Common myeloid progenitor, CD34-positive (primary cell): Measurements from ENCODE around the gene IFT88.

Experiments used
- CTCF ChIA-PET: fragments of 350-600 bp; sonication (Branson Sonifier 250); formaldehyde crosslinking; loops from one replicate; lab custom pipeline; 2021; ENCODE audit warnings: antibody characterized with exemption; lab: Charles Lee
- POLR2A ChIA-PET: fragments of 350-600 bp; sonication (Branson Sonifier 250); formaldehyde crosslinking; loops from one replicate; lab custom pipeline; 2021; ENCODE audit warnings: antibody characterized with exemption; lab: Charles Lee
- DNase-seq, 3 donors: peaks; one replicate each; pipeline versions ENCODE4 v3.0.0 to v3.0.0-alpha.2; 2013
- H3K27ac ChIP-seq, 2 experiments: 1 replicate in 1 of 2; 2 replicates in 1 of 2; pipeline ENCODE4 v1.7.0; 2013; ENCODE audit warnings: inconsistent platforms in 2 of 2, low read length in 2 of 2, mild to moderate bottlenecking in 2 of 2, low read depth in 1 of 2, moderate library complexity in 1 of 2; ENCODE audit not compliant: severe bottlenecking in 2 of 2, insufficient read depth in 1 of 2, poor library complexity in 1 of 2
- H3K27me3 ChIP-seq, 5 experiments: replicated peaks in 2 of 5; 1 replicate in 3 of 5; 2 replicates in 2 of 5; pipeline versions ENCODE4 v1.6.1 to v1.7.0; 2013; ENCODE audit warnings: low read length in 4 of 5, mild to moderate bottlenecking in 2 of 5, moderate library complexity in 2 of 5, inconsistent platforms in 1 of 5; ENCODE audit not compliant: insufficient read depth in 5 of 5, control insufficient read depth in 4 of 5
- H3K36me3 ChIP-seq, 4 experiments: 1 replicate in 2 of 4; 2 replicates in 2 of 4; pipeline versions ENCODE4 v1.6.1 to v1.7.0; 2013; ENCODE audit warnings: low read length in 3 of 4, control low read depth in 1 of 4, mild to moderate bottlenecking in 1 of 4; ENCODE audit not compliant: control insufficient read depth in 4 of 4, insufficient read depth in 4 of 4
- H3K4me1 ChIP-seq, 4 experiments: 1 replicate in 3 of 4; 2 replicates in 1 of 4; pipeline versions ENCODE4 v1.6.1 to v1.7.1; 2013; ENCODE audit warnings: low read length in 3 of 4, mild to moderate bottlenecking in 3 of 4, control low read depth in 1 of 4, inconsistent platforms in 1 of 4, moderate library complexity in 1 of 4; ENCODE audit not compliant: control insufficient read depth in 4 of 4, insufficient read depth in 4 of 4; ENCODE audit errors: control extremely low read depth in 1 of 4
- H3K4me3 ChIP-seq, 7 experiments: 1 replicate in 4 of 7; 2 replicates in 3 of 7; pipeline versions ENCODE4 v1.5.1 to v1.7.0; 2013; ENCODE audit warnings: mild to moderate bottlenecking in 7 of 7, low read length in 6 of 7, moderate library complexity in 6 of 7, inconsistent platforms in 2 of 7, low read depth in 2 of 7, control low read depth in 1 of 7; ENCODE audit not compliant: insufficient read depth in 4 of 7, control insufficient read depth in 1 of 7; ENCODE audit errors: extremely low read depth in 1 of 7
- H3K9me3 ChIP-seq, 5 experiments: 1 replicate in 4 of 5; 2 replicates in 1 of 5; pipeline versions ENCODE4 v1.6.1 to v1.7.1; 2013; ENCODE audit warnings: low read length in 4 of 5, mild to moderate bottlenecking in 2 of 5, inconsistent platforms in 1 of 5, low read depth in 1 of 5, moderate library complexity in 1 of 5; ENCODE audit not compliant: control insufficient read depth in 4 of 5, insufficient read depth in 2 of 5; ENCODE audit errors: control extremely low read depth in 1 of 5
- WGBS: methylation state at CpG from one replicate; pipeline ENCODE4 v1.1.5; 2013; ENCODE audit not compliant: insufficient coverage; 5-methylcytosine and 5-hydroxymethylcytosine counted together

The IFT88 gene

GRCh38 chr13:20689291-20689690 lies 122.3 kb downstream of the IFT88 start:
- no peaks in the 10 kb centered on the region for H3K4me1 ChIP-seq
- peaks cover 0 to 2% (median 0%) of the 10 kb centered on the region in 4 experiments for H3K36me3 ChIP-seq
- H3K27ac ChIP-seq = no peak overlapping the region
- H3K9me3 ChIP-seq = no peaks in the 10 kb centered on the region
- POLR2A ChIA-PET = no interaction called here
- DNase-seq = no peak
- no peaks in the 10 kb centered on the region for H3K27me3 ChIP-seq
- CTCF ChIA-PET = interaction anchor here (1.5 kb wide), 1 partner anchor 55 kb away, joined by 3 read pairs; no protein-coding TSS in a partner anchor
- H3K4me3 ChIP-seq = no peak overlapping the region
- 100% methylated on average over 2 of the region's 3 CpGs for WGBS

GRCh38 chr13:20691616-20692015 lies 124.7 kb downstream of the IFT88 start:
- Histone ChIP-seq H3K27me3 (no peaks in the 10 kb centered on the region), H3K27ac (no peak overlapping the region), H3K4me1 (peaks cover 0 to 8% (median 7%) of the 10 kb centered on the region in 4 experiments), H3K4me3 (no peak overlapping the region), H3K9me3 (peaks cover 0 to 4% (median 0%) of the 10 kb centered on the region in 5 experiments), H3K36me3 (peaks cover 0 to 2% (median 0%) of the 10 kb centered on the region in 4 experiments)
- no peak for DNase-seq
- ChIA-PET CTCF (no interaction called here), POLR2A (interaction anchor here (1.1 kb wide), 1 partner anchor 12 kb away, joined by 3 read pairs; no protein-coding TSS in a partner anchor)
- whole genome bisulfite sequencing = no CpG with 5 or more reads among the region's 4 CpGs

- CTCF ChIA-PET = no interaction called here
- Histone ChIP-seq H3K4me3 (no peak overlapping the region), H3K27me3 (no peaks in the 10 kb centered on the region), H3K36me3 (peaks cover 0 to 2% (median 0%) of the 10 kb centered on the region in 4 experiments), H3K4me1 (peaks cover 0 to 10% (median 7%) of the 10 kb centered on the region in 4 experiments), H3K27ac (no peak overlapping the region), H3K9me3 (peaks cover 0 to 4% (median 0%) of the 10 kb centered on the region in 5 experiments)
- peak; percentile 32 to 82 (median 66) for DNase-seq
- POLR2A ChIA-PET = interaction anchor here (0.7 kb wide), 1 partner anchor 27 kb away, joined by 3 read pairs; no protein-coding TSS in a partner anchor
- WGBS = 100% methylated on average over 2 of the region's 4 CpGs
Measured at GRCh38 chr13:20696073-20696472, 129.1 kb downstream of the IFT88 start.

GRCh38 chr13:20699715-20700114 lies 132.8 kb downstream of the IFT88 start:
- no peak for DNase-seq
- Histone ChIP-seq H3K27me3 (no peaks in the 10 kb centered on the region), H3K4me3 (no peak overlapping the region), H3K27ac (no peak overlapping the region), H3K36me3 (no peaks in the 10 kb centered on the region), H3K4me1 (peaks cover 11 to 30% (median 21%) of the 10 kb centered on the region in 4 experiments), H3K9me3 (peaks cover 0 to 4% (median 0%) of the 10 kb centered on the region in 5 experiments)
- WGBS = 94% methylated on average over 6 of the region's 9 CpGs
- POLR2A ChIA-PET = no interaction called here
- CTCF ChIA-PET = no interaction called here

GRCh38 chr13:20700288-20700687 lies 133.3 kb downstream of the IFT88 start:
- Histone ChIP-seq H3K9me3 (no peaks in the 10 kb centered on the region), H3K36me3 (no peaks in the 10 kb centered on the region), H3K27me3 (no peaks in the 10 kb centered on the region), H3K27ac (no peak overlapping the region), H3K4me1 (peaks cover 11 to 31% (median 21%) of the 10 kb centered on the region in 4 experiments), H3K4me3 (no peak overlapping the region)
- 91% methylated on average over 6 of the region's 6 CpGs for WGBS
- CTCF ChIA-PET = interaction anchor here (0.9 kb wide), 1 partner anchor 77 kb away, joined by 3 read pairs; no protein-coding TSS in a partner anchor
- POLR2A ChIA-PET = no interaction called here
- no peak for DNase-seq

- Histone ChIP-seq H3K4me1 (peaks cover 4 to 24% (median 18%) of the 10 kb centered on the region in 4 experiments), H3K4me3 (no peak overlapping the region), H3K27ac (no peak overlapping the region), H3K27me3 (no peaks in the 10 kb centered on the region), H3K9me3 (no peaks in the 10 kb centered on the region), H3K36me3 (no peaks in the 10 kb centered on the region)
- ChIA-PET POLR2A (no interaction called here), CTCF (interaction anchor here (1.2 to 1.9 kb wide), 4 partner anchors 13 to 208 kb away, joined by 4 to 6 read pairs (median 4); no protein-coding TSS in a partner anchor)
- DNase-seq = no peak
- WGBS = 100% methylated on average over 2 of the region's 3 CpGs
Measured at GRCh38 chr13:20701461-20701860, 134.5 kb downstream of the IFT88 start.

- Histone ChIP-seq H3K27ac (no peak overlapping the region), H3K27me3 (no peaks in the 10 kb centered on the region), H3K9me3 (no peaks in the 10 kb centered on the region), H3K4me3 (peak overlapping the region in 6 of 7 experiments; percentile 67 to 89 (median 78)), H3K36me3 (no peaks in the 10 kb centered on the region), H3K4me1 (peaks cover 4 to 24% (median 16%) of the 10 kb centered on the region in 4 experiments)
- POLR2A ChIA-PET = interaction anchor here (0.6 kb wide), 1 partner anchor 50 kb away, joined by 4 read pairs; no protein-coding TSS in a partner anchor
- WGBS = 0% methylated on average over 7 of the region's 9 CpGs
- DNase-seq = peak; percentile 27 to 78 (median 68)
- CTCF ChIA-PET = interaction anchor here (1.0 to 1.9 kb wide), 6 partner anchors 14 to 209 kb away, joined by 3 to 6 read pairs (median 4); no protein-coding TSS in a partner anchor
Measured at GRCh38 chr13:20702530-20702914, 135.6 kb downstream of the IFT88 start.
